ENCODE measurements around the gene MORC2.

The MORC2 gene

GRCh38 chr22:30949934-30950660, 18.5 kb downstream of the MORC2 start:
- no peak for DNase-seq (ENCODE audit: low read depth)

GRCh38 chr22:30948930-30949342, 19.6 kb downstream of the MORC2 start:
- peak; percentile 35 for DNase-seq (ENCODE audit: low read depth)

- peak; percentile 53 for DNase-seq (ENCODE audit: low read depth)
Observed at GRCh38 chr22:30947816-30948454, 20.6 kb downstream of the MORC2 start.

GRCh38 chr22:30947173-30947815, 21.3 kb downstream of the MORC2 start:
- DNase-seq (ENCODE audit: low read depth): no peak

GRCh38 chr22:30946354-30946753, 22.2 kb downstream of the MORC2 start:
- no peak for DNase-seq (ENCODE audit: low read depth)

- DNase-seq (ENCODE audit: low read depth): no peak
Observed at GRCh38 chr22:30945653-30946052, 22.9 kb downstream of the MORC2 start.

GRCh38 chr22:30944986-30945385, 23.6 kb downstream of the MORC2 start:
- DNase-seq (ENCODE audit: low read depth): no peak

- DNase-seq (ENCODE audit: low read depth): no peak
Observed at GRCh38 chr22:30943368-30943767, 25.2 kb downstream of the MORC2 start.

GRCh38 chr22:30941363-30941740, 27.2 kb downstream of the MORC2 start:
- DNase-seq (ENCODE audit: low read depth): no peak

GRCh38 chr22:30940685-30941362, 27.8 kb downstream of the MORC2 start:
- DNase-seq (ENCODE audit: low read depth): no peak

- DNase-seq (ENCODE audit: low read depth): no peak
Observed at GRCh38 chr22:30934053-30934452, 34.5 kb downstream of the MORC2 start.

- DNase-seq (ENCODE audit: low read depth): no peak
Observed at GRCh38 chr22:30933457-30933856, 35.1 kb downstream of the MORC2 start.

- DNase-seq (ENCODE audit: low read depth): no peak
Observed at GRCh38 chr22:30932661-30933060, 35.9 kb downstream of the MORC2 start.

- no peak for DNase-seq (ENCODE audit: low read depth)
Observed at GRCh38 chr22:30931541-30932300, 36.9 kb downstream of the MORC2 start.

GRCh38 chr22:30930228-30930627, 38.3 kb downstream of the MORC2 start:
- no peak for DNase-seq (ENCODE audit: low read depth)

- no peak for DNase-seq (ENCODE audit: low read depth)
Observed at GRCh38 chr22:30928401-30928800, 40.2 kb downstream of the MORC2 start.

- DNase-seq (ENCODE audit: low read depth): no peak
Observed at GRCh38 chr22:30927806-30928205, 40.8 kb downstream of the MORC2 start.

GRCh38 chr22:30926706-30927105, 41.9 kb downstream of the MORC2 start:
- no peak for DNase-seq (ENCODE audit: low read depth)

- DNase-seq (ENCODE audit: low read depth): no peak
Observed at GRCh38 chr22:30925667-30926066, 42.9 kb downstream of the MORC2 start.

- no peak for DNase-seq (ENCODE audit: low read depth)
Observed at GRCh38 chr22:30923168-30923900, 45.2 kb downstream of the MORC2 start.

- DNase-seq (ENCODE audit: low read depth): peak; percentile 7
Observed at GRCh38 chr22:30922151-30922611, 46.4 kb downstream of the MORC2 start.
